HEK293 (cell line): ENCODE data around the gene MRPL33.

Source experiments
- CTCF ChIA-PET: fragments of 350-600 bp; formaldehyde crosslinking; extraction: SDS; loops from one replicate; lab custom pipeline; 2021; ENCODE audit warnings: antibody characterized with exemption; lab: Yijun Ruan, JAX
- POLR2A ChIA-PET: fragments of 300-600 bp; formaldehyde crosslinking; extraction: SDS; loops from one replicate; lab custom pipeline; 2020; ENCODE audit warnings: antibody characterized with exemption, inconsistent platforms; lab: Yijun Ruan, JAX
- H3K27ac ChIP-seq: fragments of 200-500 bp; sonication (Bioruptor generic); 2 replicates; pipeline ENCODE4 v1.5.1; 2014; ENCODE audit warnings: low read depth, low read length, control low read depth, inconsistent platforms; ENCODE audit errors: extremely low read depth
- H3K36me3 ChIP-seq, 2 experiments: fragments of 200-500 bp in 1 of 2; sonication (Bioruptor generic) in 1 of 2; 1 replicate in 1 of 2; 2 replicates in 1 of 2; pipeline ENCODE4 v1.5.1; 2014 to 2017; ENCODE audit warnings: inconsistent platforms in 2 of 2, low read length in 2 of 2; ENCODE audit not compliant: control insufficient read depth in 2 of 2, insufficient read depth in 1 of 2
- H3K4me1 ChIP-seq: fragments of 200-500 bp; sonication (Bioruptor generic); 2 replicates; pipeline ENCODE4 v1.5.1; 2014; ENCODE audit warnings: mild to moderate bottlenecking, low read length, inconsistent platforms; ENCODE audit not compliant: control insufficient read depth, insufficient read depth
- H3K4me3 ChIP-seq: 2 replicates; pipeline ENCODE4 v1.5.1; 2011; ENCODE audit warnings: low read depth, mild to moderate bottlenecking, control low read depth, low read length, moderate library complexity
- H3K9me3 ChIP-seq: fragments of 200-500 bp; sonication (Bioruptor generic); 2 replicates; pipeline ENCODE4 v1.5.1; 2014; ENCODE audit warnings: low read depth, low read length, inconsistent platforms; ENCODE audit not compliant: control insufficient read depth, insufficient read depth
- GLIS2 ChIP-seq: fragments of 450-650 bp; formaldehyde crosslinking; IDR thresholded peaks from 2 replicates; pipeline ENCODE4 v1.5.1; 2016; ENCODE audit warnings: missing biosample characterization, missing genetic modification characterization
- HIC1 ChIP-seq: fragments of 450-650 bp; formaldehyde crosslinking; IDR thresholded peaks from 2 replicates; pipeline ENCODE4 v1.5.1; 2016; ENCODE audit warnings: missing biosample characterization, missing genetic modification characterization
- HOXA7 ChIP-seq: sonication (generic); formaldehyde crosslinking; IDR thresholded peaks from 2 replicates; pipeline ENCODE4 v1.8.1; 2022; ENCODE audit warnings: missing genetic modification reagents, borderline replicate concordance
- IKZF3 ChIP-seq: fragments of 450-650 bp; IDR thresholded peaks from 2 replicates; pipeline ENCODE4 v1.5.0; 2018; ENCODE audit warnings: missing biosample characterization, mild to moderate bottlenecking, missing genetic modification characterization, moderate library complexity
- MEIS1 ChIP-seq: sonication (generic); formaldehyde crosslinking; IDR thresholded peaks from 2 replicates; pipeline ENCODE4 v1.8.1; 2022; ENCODE audit warnings: missing genetic modification reagents, mild to moderate bottlenecking, borderline replicate concordance
- SCRT2 ChIP-seq: fragments of 450-650 bp; formaldehyde crosslinking; IDR thresholded peaks from 2 replicates; pipeline ENCODE4 v1.5.1; 2016; ENCODE audit warnings: missing biosample characterization, missing genetic modification characterization
- SP2 ChIP-seq: fragments of 450-650 bp; formaldehyde crosslinking; IDR thresholded peaks from 2 replicates; pipeline ENCODE4 v1.5.1; 2016; ENCODE audit warnings: missing biosample characterization, missing genetic modification characterization
- TCF7L2 ChIP-seq: IDR thresholded peaks from 2 replicates; pipeline ENCODE4 v1.6.1; 2011; ENCODE audit warnings: low read depth, mild to moderate bottlenecking, inconsistent platforms, low read length, moderate library complexity, borderline replicate concordance
- ZNF114 ChIP-seq: fragments of 450-650 bp; formaldehyde crosslinking; IDR thresholded peaks from 2 replicates; pipeline ENCODE4 v1.5.0; 2017; ENCODE audit warnings: missing biosample characterization, missing genetic modification characterization
- ZNF132 ChIP-seq: fragments of 450-650 bp; formaldehyde crosslinking; IDR thresholded peaks from 2 replicates; pipeline ENCODE4 v1.5.1; 2017; ENCODE audit warnings: missing biosample characterization, missing genetic modification characterization, borderline replicate concordance
- ZNF18 ChIP-seq: fragments of 450-650 bp; formaldehyde crosslinking; IDR thresholded peaks from 2 replicates; pipeline ENCODE4 v1.5.1; 2016; ENCODE audit warnings: missing biosample characterization, missing genetic modification characterization
- ZNF19 ChIP-seq: fragments of 450-650 bp; formaldehyde crosslinking; IDR thresholded peaks from 2 replicates; pipeline ENCODE4; 2016; ENCODE audit warnings: missing biosample characterization, missing genetic modification characterization, low read depth
- ZNF23 ChIP-seq: fragments of 450-650 bp; formaldehyde crosslinking; IDR thresholded peaks from 2 replicates; pipeline ENCODE4 v1.5.1; 2016; ENCODE audit warnings: missing biosample characterization, missing genetic modification characterization, borderline replicate concordance
- ZNF311 ChIP-seq: fragments of 450-650 bp; formaldehyde crosslinking; IDR thresholded peaks from 2 replicates; pipeline ENCODE4 v1.5.1; 2017; ENCODE audit warnings: missing biosample characterization, missing genetic modification characterization, borderline replicate concordance
- ZNF335 ChIP-seq: fragments of 450-650 bp; formaldehyde crosslinking; conservative IDR thresholded peaks from 2 replicates; pipeline ENCODE4 v1.5.1; 2016; ENCODE audit warnings: missing biosample characterization, missing genetic modification characterization
- ZNF350 ChIP-seq: fragments of 450-650 bp; formaldehyde crosslinking; IDR thresholded peaks from 2 replicates; pipeline ENCODE4 v1.5.0; 2017; ENCODE audit warnings: missing biosample characterization, mild to moderate bottlenecking, missing genetic modification characterization
- ZNF404 ChIP-seq: fragments of 450-650 bp; formaldehyde crosslinking; IDR thresholded peaks from 2 replicates; pipeline ENCODE4 v1.5.1; 2017; ENCODE audit warnings: missing biosample characterization, missing genetic modification characterization
- ZNF555 ChIP-seq: fragments of 450-650 bp; formaldehyde crosslinking; conservative IDR thresholded peaks from 2 replicates; pipeline ENCODE4 v1.5.1; 2017; ENCODE audit warnings: missing biosample characterization, mild to moderate bottlenecking, missing genetic modification characterization, inconsistent platforms
- ZNF621 ChIP-seq: fragments of 450-650 bp; formaldehyde crosslinking; IDR thresholded peaks from 2 replicates; pipeline ENCODE4 v1.5.1; 2017; ENCODE audit warnings: missing biosample characterization, missing genetic modification characterization
- ZNF704 ChIP-seq: fragments of 450-650 bp; formaldehyde crosslinking; IDR thresholded peaks from 2 replicates; pipeline ENCODE4 v1.5.1; 2016; ENCODE audit warnings: missing biosample characterization, missing genetic modification characterization
- ZNF76 ChIP-seq: fragments of 450-650 bp; formaldehyde crosslinking; IDR thresholded peaks from 2 replicates; pipeline ENCODE4; 2016; ENCODE audit warnings: low read depth, missing biosample characterization, missing genetic modification characterization, borderline replicate concordance

MRPL33 gene

GRCh38 chr2:27766287-27766661, 5.2 kb upstream of the MRPL33 start (continued):
- TF ChIP-seq ZNF19 (no peak), ZNF335 (tag by site-specific recombination) (no peak)

- Histone ChIP-seq H3K36me3 (peaks cover 4 to 28% of the 10 kb centered on the region in 2 experiments; a peak in 1 of 3 replicates), H3K4me3 (peak overlapping the region; percentile 97), H3K9me3 (no peaks in the 10 kb centered on the region), H3K27ac (peak overlapping the region; percentile 58; the same call in 1 of the 2 replicates), H3K4me1 (peaks cover 9% of the 10 kb centered on the region; the same call in 1 of the 2 replicates)
- TF ChIP-seq ZNF23, result no peak
- TF ChIP-seq TCF7L2, result no peak
- no peak for TF ChIP-seq ZNF311 (tag by site-specific recombination)
- ChIA-PET CTCF (no interaction called here), POLR2A (no interaction called here)
These were observed 344 bp upstream of the MRPL33 start for GRCh38 chr2:27771202-27771547.

GRCh38 chr2:27772804-27773203, 1.3 kb downstream of the MRPL33 start:
- H3K27ac ChIP-seq, result no peak overlapping the region

More at GRCh38 chr2:27772804-27773203, 1.3 kb downstream of the MRPL33 start:
- peak overlapping the region; percentile 97 for H3K4me3 ChIP-seq
- no peaks in the 10 kb centered on the region for H3K9me3 ChIP-seq
- ChIA-PET POLR2A (no interaction called here), CTCF (interaction anchor here (0.5 to 1.3 kb wide), 5 partner anchors 28 to 707 kb away, joined by 3 to 4 read pairs (median 3); no protein-coding TSS in a partner anchor)
- peaks cover 9% of the 10 kb centered on the region; the same call in 1 of the 2 replicates for H3K4me1 ChIP-seq
- H3K36me3 ChIP-seq, result peaks cover 4 to 34% of the 10 kb centered on the region in 2 experiments; a peak in 2 of 3 replicates
- TF ChIP-seq HOXA7 (CRISPR knock-in tag) (no peak), ZNF114 (no peak), SP2 (tag by site-specific recombination) (no peak), HIC1 (tag by site-specific recombination) (no peak), ZNF132 (tag by site-specific recombination) (no peak), ZNF76 (no peak), GLIS2 (tag by site-specific recombination) (no peak), ZNF621 (tag by site-specific recombination) (no peak), ZNF704 (no peak), ZNF350 (tag by site-specific recombination) (no peak), ZNF19 (no peak), IKZF3 (tag by site-specific recombination) (no peak), MEIS1 (CRISPR knock-in tag) (no peak), SCRT2 (tag by site-specific recombination) (no peak), ZNF555 (tag by site-specific recombination) (no peak), ZNF18 (no peak), ZNF404 (no peak)
